Globus pallidus (tissue), 1 donor: ENCODE measurements around the gene MYL4.
"Not testable (repeated sequence)": the region's sequence is repeated elsewhere in the genome, so short reads cannot be mapped to it uniquely, and the experiment has no call there.

ENCODE experiments used
- DNase-seq: peaks from one replicate; pipeline ENCODE4 v3.0.0-alpha.2; 2015; ENCODE audit warnings: low spot score

Gene MYL4

GRCh38 chr17:47243737-47244598, 34.8 kb downstream of the MYL4 start:
- DNase-seq, result no peak

- no peak for DNase-seq
Observed at GRCh38 chr17:47244697-47245096, 35.5 kb downstream of the MYL4 start.

- no peak for DNase-seq
Observed at GRCh38 chr17:47246120-47246519, 37.0 kb downstream of the MYL4 start.

- no peak for DNase-seq
Observed at GRCh38 chr17:47250855-47251254, 41.7 kb downstream of the MYL4 start.

GRCh38 chr17:47251421-47251940, 42.3 kb downstream of the MYL4 start:
- no peak for DNase-seq

- DNase-seq, result no peak
Observed at GRCh38 chr17:47252209-47252608, 43.1 kb downstream of the MYL4 start.

GRCh38 chr17:47252766-47253512, 43.8 kb downstream of the MYL4 start:
- no peak for DNase-seq

- peak; percentile 33 for DNase-seq
Observed at GRCh38 chr17:47253541-47254402, 44.6 kb downstream of the MYL4 start, which contains the start of gene ITGB3. ITGB3 (plus strand) TSS chr17:47253827; CDS start chr17:47253862, 35 bp downstream.

GRCh38 chr17:47254403-47254943, 45.3 kb downstream of the MYL4 start:
- no peak for DNase-seq

- no peak for DNase-seq
Observed at GRCh38 chr17:47257651-47258339, 48.6 kb downstream of the MYL4 start.

- DNase-seq, result no peak
Observed at GRCh38 chr17:47262586-47262985, 53.4 kb downstream of the MYL4 start.

- no peak for DNase-seq
Observed at GRCh38 chr17:47264166-47264565, 55.0 kb downstream of the MYL4 start.

GRCh38 chr17:47265983-47266541, 56.9 kb downstream of the MYL4 start:
- no peak for DNase-seq

GRCh38 chr17:47266782-47267181, 57.6 kb downstream of the MYL4 start:
- DNase-seq, result no peak

GRCh38 chr17:47267354-47267828, 58.2 kb downstream of the MYL4 start:
- DNase-seq, result no peak

GRCh38 chr17:47268964-47269363, 59.8 kb downstream of the MYL4 start:
- not testable (repeated sequence) for DNase-seq

GRCh38 chr17:47269561-47270280, 60.6 kb downstream of the MYL4 start:
- DNase-seq, result not testable (repeated sequence)

GRCh38 chr17:47270946-47271705, 62.0 kb downstream of the MYL4 start:
- DNase-seq, result no peak

GRCh38 chr17:47272491-47272890, 63.3 kb downstream of the MYL4 start:
- DNase-seq, result no peak
